Right lobe of liver (tissue), 6 donors: ENCODE data around the gene ATP11B. TPM values are rescaled to one million over a fixed set of nuclear protein-coding genes. Genes with fewer than 3 reads are reported as not detected.
A peak's percentile ranks its signal among the peaks of the same experiment; 100 is the strongest.

Source experiments
- ATAC-seq, 4 donors: fragments of 200-7000 bp; cut with Tn5 transposase; one replicate each; pipeline ENCODE4 v1.9.1; 2020; ENCODE audit warnings: mild to moderate bottlenecking in 4 of 4, moderate library complexity in 4 of 4
- DNase-seq, 3 donors: peaks; one replicate each; pipeline ENCODE4 v3.0.0-alpha.2; 2020
- H3K27ac ChIP-seq, 3 donors: fragments of 200-600 bp; one replicate each; pipeline ENCODE4 v1.8.0; 2022
- H3K27me3 ChIP-seq, 2 donors: fragments of 200-600 bp; one replicate each; pipeline ENCODE4 v1.8.0; 2022
- H3K36me3 ChIP-seq, 4 donors: fragments of 200-600 bp; sonication (generic) in 1 of 4; one replicate each; pipeline versions ENCODE4 v1.5.1 to v1.8.0; 2017 to 2022; ENCODE audit warnings: control low read depth in 1 of 4
- H3K4me1 ChIP-seq, 4 donors: fragments of 200-600 bp; sonication (generic) in 1 of 4; one replicate each; pipeline versions ENCODE4 v1.5.1 to v1.8.0; 2017 to 2022; ENCODE audit warnings: control low read depth in 1 of 4
- H3K4me3 ChIP-seq, 3 donors: fragments of 200-600 bp; one replicate each; pipeline ENCODE4 v1.8.0; 2022
- H3K9me3 ChIP-seq, 4 donors: fragments of 200-600 bp; sonication (generic) in 1 of 4; one replicate each; pipeline versions ENCODE4 v1.5.1 to v1.8.0; 2017 to 2022; ENCODE audit warnings: control low read depth in 1 of 4
- CTCF ChIP-seq, 4 donors: fragments of 200-600 bp in 3 of 4; fragments of 450-650 bp in 1 of 4; IDR thresholded peaks; one replicate each; pipeline versions ENCODE4 v1.5.1 to v1.8.0; 2016 to 2022; ENCODE audit warnings: antibody characterized with exemption in 4 of 4, mild to moderate bottlenecking in 2 of 4
- POLR2A ChIP-seq: fragments of 450-650 bp; IDR thresholded peaks from one replicate; pipeline ENCODE4 v1.6.1; 2017; ENCODE audit warnings: antibody characterized with exemption, mild to moderate bottlenecking
- WGBS: methylation state at CpG from one replicate; pipeline ENCODE4 v1.1.6; 2018; ENCODE audit warnings: low coverage, low lambda C conversion rate; ENCODE audit not compliant: insufficient coverage; ENCODE audit errors: missing lambda C conversion rate; 5-methylcytosine and 5-hydroxymethylcytosine counted together
- intact Hi-C, 2 donors: fragments of 100-400 bp; cut with DNase I; formaldehyde crosslinking; loops; one replicate each; pipeline versions ENCODE4 v1.11.2 to v1.14.1; 2022
- total RNA-seq, 6 experiments: library from RNA; depleted of rRNA in 2 of 6; stranded (reverse); fragments of >200 nt in 2 of 6; fragmentation: NEBNext Ultra II Directional in 3 of 6; extraction: Animal tissue kit (Norgen Biotek cat#: 25700) in 3 of 6; gene quantifications; one replicate each; pipeline versions ENCODE4 v1.1.0 to v1.2.4, GENCODE V29; 2016 to 2023
- donor health status: DM: no; HTN: yes; CAD: no.
- donor health status: DM: no; HTN: no; CAD: no.
- donor health status: DM: no; HTN: no; CAD: no.
- donor health status: DM: no; HTN: yes; CAD: no.
- donor health status: DM: no; HTN: yes; CAD: no.

The ATP11B gene
- total RNA-seq, 6 experiments from 2014 or later: 25.1 to 36.3 (median 27.8) TPM

- ATAC-seq (no peak), DNase-seq (no peak)
- no peak for TF ChIP-seq CTCF (IDR thresholded peaks at IDR 0.05)
- TF ChIP-seq POLR2A: no peak
- Histone ChIP-seq H3K9me3 (no peaks in the 10 kb centered on the region), H3K27me3 (no peaks in the 10 kb centered on the region), H3K4me1 (peaks cover 0 to 44% (median 15%) of the 10 kb centered on the region in 4 donors), H3K36me3 (no peaks in the 10 kb centered on the region), H3K4me3 (no peak overlapping the region), H3K27ac (no peak overlapping the region)
- 51% methylated on average over 6 of the region's 6 CpGs for WGBS
- intact Hi-C loops: no loop called here
Measured at GRCh38 chr3:182967218-182968204, 174.2 kb downstream of the ATP11B start.

- intact Hi-C loops: no loop called here
Measured at GRCh38 chr3:182969277-182969676, 176.0 kb downstream of the ATP11B start.

GRCh38 chr3:182969853-182970252 is 176.5 kb downstream of the ATP11B start:
- no peaks in the 10 kb centered on the region for H3K27me3 ChIP-seq
- TF ChIP-seq POLR2A (no peak), CTCF (IDR thresholded peaks at IDR 0.05) (no peak)
- peak overlapping the region in 2 of 3 donors; percentile 45 to 61 for H3K27ac ChIP-seq
- no peak overlapping the region for H3K4me3 ChIP-seq
- no peaks in the 10 kb centered on the region for H3K36me3 ChIP-seq
- no peaks in the 10 kb centered on the region for H3K9me3 ChIP-seq
- ATAC-seq (no peak), DNase-seq (no peak)
- peaks cover 0 to 43% (median 15%) of the 10 kb centered on the region in 4 donors for H3K4me1 ChIP-seq
- WGBS: 85% methylated on average over 7 of the region's 7 CpGs
- intact Hi-C loops: no loop called here

More at GRCh38 chr3:182969277-182969676, 176.0 kb downstream of the ATP11B start:
- Histone ChIP-seq H3K27ac (no peak overlapping the region), H3K36me3 (no peaks in the 10 kb centered on the region), H3K9me3 (no peaks in the 10 kb centered on the region), H3K4me3 (no peak overlapping the region), H3K4me1 (peaks cover 0 to 43% (median 15%) of the 10 kb centered on the region in 4 donors), H3K27me3 (no peaks in the 10 kb centered on the region)
- DNase-seq: no peak
- ATAC-seq: no peak
- TF ChIP-seq CTCF (IDR thresholded peaks at IDR 0.05): no peak
- no peak for TF ChIP-seq POLR2A

GRCh38 chr3:182970811-182971418 is 177.6 kb downstream of the ATP11B start:
- peak; percentile 93 to 97 (median 94) for ATAC-seq
- Histone ChIP-seq H3K27me3 (no peaks in the 10 kb centered on the region), H3K9me3 (no peaks in the 10 kb centered on the region), H3K27ac (peak overlapping the region in 2 of 3 donors; percentile 45 to 61), H3K4me1 (peaks cover 0 to 50% (median 15%) of the 10 kb centered on the region in 4 donors), H3K4me3 (peak overlapping the region in 2 of 3 donors; percentile 17 to 34), H3K36me3 (no peaks in the 10 kb centered on the region)
- peak; percentile 16 for TF ChIP-seq POLR2A
- TF ChIP-seq CTCF (IDR thresholded peaks at IDR 0.05): peak in 1 of 4 donors; percentile 2
- peak in 1 of 3 donors; percentile 63 for DNase-seq
- 21% methylated on average over 3 of the region's 3 CpGs for WGBS
- intact Hi-C loops: no loop called here

Other genes starting within 250 kb of the ATP11B start
- 10 to 100 TPM; 15.7 to 41.5 (median 31.9) TPM for gene DCUN1D1, start 187.0 kb downstream of the ATP11B start, total RNA-seq